ENCODE data around the gene SLC26A11.

SLC26A11 gene

DNA sequence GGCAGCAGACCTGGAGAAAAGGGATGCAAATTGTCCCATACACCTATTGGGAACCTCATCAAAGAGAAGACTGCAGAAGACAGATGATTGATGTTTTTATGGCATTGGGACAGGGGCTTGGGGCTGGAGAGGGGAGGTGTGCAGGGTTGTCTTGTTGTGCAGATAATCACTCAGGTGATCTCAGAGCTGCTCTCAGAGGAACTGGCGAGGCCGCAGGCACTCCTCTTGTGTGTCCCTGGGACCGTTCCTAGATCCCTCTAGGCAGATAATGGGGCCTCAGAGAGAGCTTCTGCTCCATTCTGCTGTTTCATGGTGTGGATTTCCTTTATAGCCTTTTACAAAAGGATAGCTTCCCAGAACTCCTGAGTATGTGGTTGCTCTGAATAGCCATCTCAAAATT lies 42.1 kb downstream of the SLC26A11 start:
- H2BK120ac ChIP-seq (ENCODE audit: insufficient read depth, low read length, poor library complexity): no peak overlapping the region
- H3K4me3 ChIP-seq (ENCODE audit: low read depth, low read length): no peak overlapping the region
- peaks cover 14 to 21% of the 10 kb centered on the region in 2 experiments for H3K4me1 ChIP-seq (ENCODE audit: control insufficient read depth in 1 of 2, insufficient read depth in 2 of 2, low read length in 2 of 2)
- peak overlapping the region; percentile 94 for H4K8ac ChIP-seq (ENCODE audit: low read depth, low read length)
- H3K18ac ChIP-seq (ENCODE audit: low read length): no peak overlapping the region
- no peak overlapping the region for H2BK12ac ChIP-seq (ENCODE audit: low read length)
- no peak overlapping the region for H4K12ac ChIP-seq (ENCODE audit: low read depth, low read length)
- no peak overlapping the region for H3K14ac ChIP-seq (ENCODE audit: low read length)
- peaks cover 25% of the 10 kb centered on the region for H3K79me1 ChIP-seq (ENCODE audit: low read length)
- no peak overlapping the region for H2AFZ ChIP-seq (ENCODE audit: insufficient read depth, low read length, poor library complexity)
- H2AK5ac ChIP-seq (ENCODE audit: low read length): no peak overlapping the region
- H2BK5ac ChIP-seq (ENCODE audit: low read depth, low read length, poor library complexity): no peak overlapping the region
- peaks cover 5% of the 10 kb centered on the region for H3K79me2 ChIP-seq (ENCODE audit: control insufficient read depth, insufficient read depth, low read length, poor library complexity)
- no peak overlapping the region for H3K23ac ChIP-seq (ENCODE audit: low read length)
- no peak overlapping the region for H3K4ac ChIP-seq (ENCODE audit: low read depth, low read length)
- H4K91ac ChIP-seq (ENCODE audit: low read depth, low read length): no peak overlapping the region
- no CpG with 5 or more reads among the region's 3 CpGs for WGBS (ENCODE audit: extremely low coverage, insufficient coverage, insufficient read length)
- H3K9ac ChIP-seq (ENCODE audit: low read length): no peak overlapping the region
- H3K9me3 ChIP-seq (ENCODE audit: insufficient read depth, low read depth, low read length): peaks cover 3% of the 10 kb centered on the region
- H3K4me2 ChIP-seq (ENCODE audit: low read length): peak overlapping the region; percentile 98
- DNase-seq: peak in 1 of 2 donors; percentile 11
- H3K36me3 ChIP-seq (ENCODE audit: control insufficient read depth in 1 of 2, insufficient read depth in 2 of 2, low read length in 2 of 2): peaks cover 5 to 7% of the 10 kb centered on the region in 2 experiments
- no peaks in the 10 kb centered on the region for H3K27me3 ChIP-seq (ENCODE audit: insufficient read depth, low read length)
- peak overlapping the region; percentile 98 for H3K27ac ChIP-seq (ENCODE audit: low read depth, low read length)

- Histone ChIP-seq H3K27me3 (ENCODE audit: insufficient read depth, low read length) (no peaks in the 10 kb centered on the region), H3K27ac (ENCODE audit: low read depth, low read length) (peak overlapping the region; percentile 98), H2AK5ac (ENCODE audit: low read length) (peak overlapping the region; percentile 66), H4K8ac (ENCODE audit: low read depth, low read length) (no peak overlapping the region), H3K4me3 (ENCODE audit: low read depth, low read length) (no peak overlapping the region), H2AFZ (ENCODE audit: insufficient read depth, low read length, poor library complexity) (no peak overlapping the region), H2BK120ac (ENCODE audit: insufficient read depth, low read length, poor library complexity) (peak overlapping the region; percentile 20), H3K18ac (ENCODE audit: low read length) (peak overlapping the region; percentile 55), H4K12ac (ENCODE audit: low read depth, low read length) (no peak overlapping the region), H3K36me3 (ENCODE audit: control insufficient read depth in 1 of 2, insufficient read depth in 2 of 2, low read length in 2 of 2) (peaks cover 5 to 7% of the 10 kb centered on the region in 2 experiments), H3K79me1 (ENCODE audit: low read length) (peaks cover 25% of the 10 kb centered on the region), H3K9ac (ENCODE audit: low read length) (peak overlapping the region; percentile 29), H3K9me3 (ENCODE audit: insufficient read depth, low read depth, low read length) (peaks cover 3% of the 10 kb centered on the region), H2BK12ac (ENCODE audit: low read length) (peak overlapping the region; percentile 25), H3K79me2 (ENCODE audit: control insufficient read depth, insufficient read depth, low read length, poor library complexity) (peaks cover 5% of the 10 kb centered on the region), H3K14ac (ENCODE audit: low read length) (peak overlapping the region; percentile 24), H3K4me1 (ENCODE audit: control insufficient read depth in 1 of 2, insufficient read depth in 2 of 2, low read length in 2 of 2) (peaks cover 14 to 21% of the 10 kb centered on the region in 2 experiments), H3K23ac (ENCODE audit: low read length) (peak overlapping the region; percentile 34), H2BK5ac (ENCODE audit: low read depth, low read length, poor library complexity) (no peak overlapping the region), H3K4ac (ENCODE audit: low read depth, low read length) (peak overlapping the region; percentile 24), H3K4me2 (ENCODE audit: low read length) (peak overlapping the region; percentile 98), H4K91ac (ENCODE audit: low read depth, low read length) (peak overlapping the region; percentile 56)
- no peak for DNase-seq
- no CpG with 5 or more reads among the region's 8 CpGs for WGBS (ENCODE audit: extremely low coverage, insufficient coverage, insufficient read length)
Measured at GRCh38 chr17:80262775-80263244, 42.6 kb downstream of the SLC26A11 start.

DNA sequence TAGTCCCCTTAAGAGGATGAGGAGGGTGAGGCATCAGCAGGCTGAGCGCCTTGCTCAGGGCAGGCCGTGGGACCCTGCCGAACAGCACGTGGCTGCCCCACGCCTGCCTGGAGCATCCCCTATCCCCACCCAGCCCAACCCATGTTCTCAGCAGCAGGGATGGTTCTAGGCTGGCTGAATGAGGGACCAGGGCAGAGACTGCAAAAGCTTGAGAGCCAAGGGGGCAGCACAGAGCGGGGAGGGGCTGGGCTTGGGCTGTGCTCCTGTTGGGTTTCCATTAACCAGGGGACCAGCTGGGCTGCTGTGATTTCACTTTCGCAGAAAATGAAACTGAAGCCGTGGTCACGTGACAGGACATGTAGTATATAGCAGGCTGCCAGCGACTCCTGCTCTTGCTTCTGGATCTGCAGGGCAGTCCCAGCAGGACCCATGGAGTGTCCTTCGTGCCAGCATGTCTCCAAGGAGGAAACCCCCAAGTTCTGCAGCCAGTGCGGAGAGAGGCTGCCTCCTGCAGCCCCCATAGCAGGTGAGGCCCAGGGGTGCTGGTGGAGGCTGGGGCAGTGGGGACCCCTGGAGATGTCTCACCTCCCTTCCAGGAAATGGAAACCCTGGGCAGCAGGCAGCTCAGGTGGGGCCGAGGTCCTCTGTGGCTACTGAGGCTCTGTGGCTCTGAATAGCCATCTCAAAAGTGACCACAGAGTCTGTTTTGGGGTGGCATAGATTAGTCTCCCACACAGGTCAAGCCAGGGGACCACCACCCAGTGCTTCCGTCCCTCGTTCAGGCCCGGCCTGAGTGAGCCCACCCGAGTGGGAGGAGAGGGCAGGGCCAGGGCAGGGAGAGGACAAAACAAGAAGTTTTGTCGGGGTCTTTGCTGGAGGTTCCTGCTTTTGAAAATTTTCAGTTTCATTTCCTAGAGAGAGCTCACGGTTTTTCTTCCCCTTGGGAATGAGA lies 43.3 kb downstream of the SLC26A11 start:
- H3K4ac ChIP-seq (ENCODE audit: low read depth, low read length): no peak overlapping the region
- H2BK120ac ChIP-seq (ENCODE audit: insufficient read depth, low read length, poor library complexity): no peak overlapping the region
- no peaks in the 10 kb centered on the region for H3K27me3 ChIP-seq (ENCODE audit: insufficient read depth, low read length)
- WGBS (ENCODE audit: extremely low coverage, insufficient coverage, insufficient read length): no CpG with 5 or more reads among the region's 19 CpGs
- peaks cover 5 to 7% of the 10 kb centered on the region in 2 experiments for H3K36me3 ChIP-seq (ENCODE audit: control insufficient read depth in 1 of 2, insufficient read depth in 2 of 2, low read length in 2 of 2)
- H3K4me2 ChIP-seq (ENCODE audit: low read length): no peak overlapping the region
- no peak overlapping the region for H4K8ac ChIP-seq (ENCODE audit: low read depth, low read length)
- H3K9ac ChIP-seq (ENCODE audit: low read length): no peak overlapping the region
- H3K4me3 ChIP-seq (ENCODE audit: low read depth, low read length): no peak overlapping the region
- peaks cover 25% of the 10 kb centered on the region for H3K79me1 ChIP-seq (ENCODE audit: low read length)
- H2AK5ac ChIP-seq (ENCODE audit: low read length): no peak overlapping the region
- no peak overlapping the region for H3K27ac ChIP-seq (ENCODE audit: low read depth, low read length)
- DNase-seq: peak; percentile 30 to 56
- no peak overlapping the region for H2AFZ ChIP-seq (ENCODE audit: insufficient read depth, low read length, poor library complexity)
- H2BK5ac ChIP-seq (ENCODE audit: low read depth, low read length, poor library complexity): no peak overlapping the region
- H3K4me1 ChIP-seq (ENCODE audit: control insufficient read depth in 1 of 2, insufficient read depth in 2 of 2, low read length in 2 of 2): peaks cover 14 to 21% of the 10 kb centered on the region in 2 experiments
- H3K18ac ChIP-seq (ENCODE audit: low read length): peak overlapping the region; percentile 16
- no peak overlapping the region for H3K23ac ChIP-seq (ENCODE audit: low read length)
- H3K9me3 ChIP-seq (ENCODE audit: insufficient read depth, low read depth, low read length): peaks cover 3% of the 10 kb centered on the region
- no peak overlapping the region for H4K12ac ChIP-seq (ENCODE audit: low read depth, low read length)
- peaks cover 5% of the 10 kb centered on the region for H3K79me2 ChIP-seq (ENCODE audit: control insufficient read depth, insufficient read depth, low read length, poor library complexity)
- no peak overlapping the region for H3K14ac ChIP-seq (ENCODE audit: low read length)
- peak overlapping the region; percentile 17 for H2BK12ac ChIP-seq (ENCODE audit: low read length)
- no peak overlapping the region for H4K91ac ChIP-seq (ENCODE audit: low read depth, low read length)

DNA sequence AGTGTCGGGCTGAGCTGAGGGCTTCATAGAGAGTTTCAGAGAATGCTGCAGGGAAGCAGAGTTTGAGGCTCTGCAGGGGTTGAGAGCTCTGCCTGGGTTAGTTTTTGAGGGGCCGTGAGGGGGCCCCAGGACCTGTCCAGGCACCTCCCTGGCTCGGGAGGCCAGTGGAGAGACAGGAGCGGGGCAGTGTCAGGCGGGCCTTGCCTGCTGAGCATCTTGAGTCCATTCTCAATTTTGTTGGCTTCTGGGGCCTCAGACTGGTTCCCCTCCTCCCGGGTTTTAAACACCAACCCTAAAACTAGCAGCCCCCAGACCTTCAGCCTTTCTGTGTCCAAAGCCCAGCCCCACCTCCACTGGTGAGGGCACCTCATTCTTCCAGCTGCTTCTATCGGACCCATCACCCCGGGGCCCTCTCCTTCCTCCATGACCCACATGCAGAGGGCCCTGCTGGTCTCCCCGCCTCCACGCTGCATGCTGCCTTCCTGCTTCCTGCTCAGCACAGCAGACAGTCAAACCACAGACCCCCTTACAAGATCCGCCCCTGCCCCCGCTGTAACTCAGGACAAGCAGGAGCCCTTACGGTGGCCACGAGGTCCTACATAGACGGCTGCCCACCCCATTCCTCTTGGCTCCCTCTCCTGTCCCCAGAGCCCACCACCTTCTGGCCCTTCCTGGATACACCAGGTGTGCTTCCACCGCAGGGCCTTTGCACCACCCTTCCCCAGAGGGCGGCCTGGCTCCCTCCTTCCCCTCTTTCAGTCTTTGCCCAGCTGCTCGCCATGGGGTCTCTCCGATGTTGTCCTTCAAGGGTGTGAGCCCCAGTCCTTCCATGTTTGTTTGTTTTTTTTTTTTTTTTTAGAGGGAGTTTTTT lies 44.2 kb downstream of the SLC26A11 start:
- Histone ChIP-seq H2BK120ac (ENCODE audit: insufficient read depth, low read length, poor library complexity) (no peak overlapping the region), H2BK12ac (ENCODE audit: low read length) (no peak overlapping the region), H3K79me2 (ENCODE audit: control insufficient read depth, insufficient read depth, low read length, poor library complexity) (peaks cover 5% of the 10 kb centered on the region), H4K12ac (ENCODE audit: low read depth, low read length) (no peak overlapping the region), H3K9me3 (ENCODE audit: insufficient read depth, low read depth, low read length) (peaks cover 3% of the 10 kb centered on the region), H3K14ac (ENCODE audit: low read length) (no peak overlapping the region), H3K4me2 (ENCODE audit: low read length) (no peak overlapping the region), H3K36me3 (ENCODE audit: control insufficient read depth in 1 of 2, insufficient read depth in 2 of 2, low read length in 2 of 2) (peaks cover 9 to 10% of the 10 kb centered on the region in 2 experiments), H3K18ac (ENCODE audit: low read length) (no peak overlapping the region), H4K8ac (ENCODE audit: low read depth, low read length) (no peak overlapping the region), H3K79me1 (ENCODE audit: low read length) (peaks cover 25% of the 10 kb centered on the region), H2BK5ac (ENCODE audit: low read depth, low read length, poor library complexity) (no peak overlapping the region), H3K23ac (ENCODE audit: low read length) (no peak overlapping the region), H3K4ac (ENCODE audit: low read depth, low read length) (no peak overlapping the region), H2AFZ (ENCODE audit: insufficient read depth, low read length, poor library complexity) (no peak overlapping the region), H3K4me3 (ENCODE audit: low read depth, low read length) (no peak overlapping the region), H2AK5ac (ENCODE audit: low read length) (no peak overlapping the region), H3K27ac (ENCODE audit: low read depth, low read length) (no peak overlapping the region), H4K91ac (ENCODE audit: low read depth, low read length) (no peak overlapping the region), H3K9ac (ENCODE audit: low read length) (no peak overlapping the region), H3K27me3 (ENCODE audit: insufficient read depth, low read length) (no peaks in the 10 kb centered on the region), H3K4me1 (ENCODE audit: control insufficient read depth in 1 of 2, insufficient read depth in 2 of 2, low read length in 2 of 2) (peaks cover 14 to 21% of the 10 kb centered on the region in 2 experiments)
- no CpG with 5 or more reads among the region's 19 CpGs for WGBS (ENCODE audit: extremely low coverage, insufficient coverage, insufficient read length)
- no peak for DNase-seq
